Neural cell (in vitro differentiated cells): ENCODE results near the gene GYS2. TPM values are rescaled to one million over a fixed set of nuclear protein-coding genes. Genes with fewer than 3 reads are reported as not detected.

Source experiments
- H2AFZ ChIP-seq: fragments of 200-600, 300-800 bp; sonication (generic), shearing (Covaris generic); 2 replicates; pipeline ENCODE4 v1.6.0; 2014; ENCODE audit warnings: low read depth, mild to moderate bottlenecking, antibody characterized with exemption, low read length, moderate library complexity
- H3F3A ChIP-seq: fragments of 200-600 bp; shearing (Covaris generic); 2 replicates; pipeline ENCODE4 v1.6.1; 2016; ENCODE audit warnings: mild to moderate bottlenecking, moderate library complexity, mixed read lengths, antibody characterized with exemption, low read length; ENCODE audit not compliant: insufficient read depth, poor library complexity, severe bottlenecking
- H3K27ac ChIP-seq: fragments of 200-600, 300-800 bp; sonication (generic), shearing (Covaris generic); 2 replicates; pipeline ENCODE4 v1.5.1; 2014; ENCODE audit warnings: mild to moderate bottlenecking, low read length, moderate library complexity
- H3K27me3 ChIP-seq: fragments of 300-800, 200-600 bp; sonication (generic), shearing (Covaris generic); 2 replicates; pipeline ENCODE4 v1.6.0; 2014; ENCODE audit warnings: mild to moderate bottlenecking, low read depth, low read length, moderate library complexity; ENCODE audit not compliant: insufficient read depth
- H3K36me3 ChIP-seq: fragments of 300-800, 200-600 bp; sonication (generic), shearing (Covaris generic); 2 replicates; pipeline ENCODE4 v1.5.1; 2014; ENCODE audit warnings: mild to moderate bottlenecking, antibody characterized with exemption, low read length, moderate library complexity; ENCODE audit not compliant: insufficient read depth
- H3K4me2 ChIP-seq: fragments of 300-800, 200-600 bp; sonication (generic), shearing (Covaris generic); 2 replicates; pipeline ENCODE4 v1.6.0; 2014; ENCODE audit warnings: mild to moderate bottlenecking, low read length
- H3K4me3 ChIP-seq: fragments of 300-800, 200-600 bp; sonication (generic), shearing (Covaris generic); 2 replicates; pipeline ENCODE4 v1.5.1; 2014; ENCODE audit warnings: mild to moderate bottlenecking, low read length, moderate library complexity
- H3K79me2 ChIP-seq: fragments of 200-600 bp; shearing (Covaris generic); replicated peaks from 2 replicates; pipeline ENCODE4 v1.6.0; 2014; ENCODE audit warnings: mild to moderate bottlenecking, low read length, moderate library complexity; ENCODE audit not compliant: insufficient read depth
- H3K9ac ChIP-seq: fragments of 300-800, 200-600 bp; sonication (generic), shearing (Covaris generic); 2 replicates; pipeline ENCODE4 v1.6.1; 2016; ENCODE audit warnings: mild to moderate bottlenecking, low read length, mixed read lengths
- H3K9me2 ChIP-seq: fragments of 200-600 bp; shearing (Covaris generic); 2 replicates; pipeline ENCODE4 v1.6.1; 2016; ENCODE audit warnings: mild to moderate bottlenecking, low read length, mixed read lengths; ENCODE audit not compliant: insufficient read depth
- H3K9me3 ChIP-seq: fragments of 200-600, 300-800 bp; sonication (generic), shearing (Covaris generic); 2 replicates; pipeline ENCODE4 v1.6.1; 2016; ENCODE audit warnings: mild to moderate bottlenecking, mixed run types, low read length, moderate library complexity, mixed read lengths
- H4K20me1 ChIP-seq: fragments of 200-600 bp; shearing (Covaris generic); 2 replicates; pipeline ENCODE4 v1.6.1; 2016; ENCODE audit warnings: mild to moderate bottlenecking, mixed run types; ENCODE audit not compliant: insufficient read depth
- CTCF ChIP-seq: fragments of 450-650 bp; IDR thresholded peaks from 2 replicates; pipeline ENCODE4 v1.5.1; 2014; ENCODE audit warnings: antibody characterized with exemption, mild to moderate bottlenecking, moderate library complexity; ENCODE audit not compliant: poor library complexity, severe bottlenecking
- EP300 ChIP-seq: fragments of 450-650 bp; conservative IDR thresholded peaks from 2 replicates; pipeline ENCODE4 v1.6.1; 2014; ENCODE audit warnings: antibody characterized with exemption, mild to moderate bottlenecking, moderate library complexity; ENCODE audit not compliant: poor library complexity, severe bottlenecking
- EZH2 ChIP-seq: fragments of 200-600, 300-800 bp; shearing (Covaris generic), sonication (generic); IDR thresholded peaks from 2 replicates; pipeline ENCODE4 v1.6.1; 2014; ENCODE audit warnings: antibody characterized with exemption, low read length, borderline replicate concordance, mild to moderate bottlenecking; ENCODE audit not compliant: insufficient read depth, poor library complexity, severe bottlenecking
- MXI1 ChIP-seq: fragments of 450-650 bp; conservative IDR thresholded peaks from 2 replicates; pipeline ENCODE4 v1.6.1; 2014; ENCODE audit warnings: antibody characterized with exemption, mild to moderate bottlenecking; ENCODE audit not compliant: poor library complexity, severe bottlenecking
- POLR2AphosphoS5 ChIP-seq: IDR thresholded peaks from 2 replicates; pipeline ENCODE4 v1.6.1; 2012
- RAD21 ChIP-seq: fragments of 450-650 bp; conservative IDR thresholded peaks from 2 replicates; pipeline ENCODE4 v1.6.1; 2014; ENCODE audit warnings: antibody characterized with exemption, mild to moderate bottlenecking, moderate library complexity
- REST ChIP-seq: IDR thresholded peaks from 2 replicates; pipeline ENCODE4 v1.6.1; 2012; ENCODE audit warnings: borderline replicate concordance
- SMC3 ChIP-seq: fragments of 450-650 bp; conservative IDR thresholded peaks from 2 replicates; pipeline ENCODE4 v1.6.1; 2014; ENCODE audit warnings: antibody characterized with exemption, mild to moderate bottlenecking, moderate library complexity; ENCODE audit not compliant: poor library complexity
- TAF1 ChIP-seq: IDR thresholded peaks from 2 replicates; pipeline ENCODE4 v1.6.1; 2012; ENCODE audit warnings: low read depth
- polyA plus RNA-seq: library from polyadenylated mRNA; depleted of rRNA; stranded (reverse); fragments of >200 nt; gene quantifications from 2 replicates; pipeline ENCODE4 v1.2.3, GENCODE V29; 2014

GYS2 gene
- polyA plus RNA-seq, 1 donor from 2014 or later = not detected

- Histone ChIP-seq H3K79me2 (peaks cover 71% of the 10 kb centered on the region), H3K4me2 (peak overlapping the region; percentile 88), H3K4me3 (peak overlapping the region; percentile 81), H3K36me3 (no peaks in the 10 kb centered on the region), H3K27me3 (no peaks in the 10 kb centered on the region), H3K9me3 (no peaks in the 10 kb centered on the region), H3F3A (no peaks in the 10 kb centered on the region), H3K27ac (peak overlapping the region; percentile 84), H4K20me1 (no peaks in the 10 kb centered on the region), H2AFZ (peak overlapping the region; percentile 78), H3K9me2 (no peaks in the 10 kb centered on the region), H3K9ac (peak overlapping the region; percentile 81)
- no peak for TF ChIP-seq MXI1
- TF ChIP-seq REST = no peak
- TF ChIP-seq EP300 = no peak
- TF ChIP-seq TAF1 = no peak
- no peak for TF ChIP-seq RAD21
- TF ChIP-seq SMC3 = no peak
- TF ChIP-seq CTCF = no peak
- TF ChIP-seq EZH2 = no peak
- no peak for TF ChIP-seq POLR2AphosphoS5
These were observed 102.5 kb downstream of the GYS2 start for GRCh38 chr12:21502164-21502496.

GRCh38 chr12:21501258-21502163, 103.1 kb downstream of the GYS2 start, which contains the start of the genes GOLT1B and RECQL:
Gene GOLT1B, plus strand, starts transcription at chr12:21501789. Its CDS starts 135 bp downstream, at chr12:21501924.
Gene RECQL, minus strand, starts transcription at chr12:21501635. Its CDS starts 2,065 bp downstream, at chr12:21499570.
- no peak for TF ChIP-seq EP300
- TF ChIP-seq TAF1 = peak; percentile 58
- no peak for TF ChIP-seq EZH2
- TF ChIP-seq POLR2AphosphoS5 = peak; percentile 86
- TF ChIP-seq RAD21 = peak; percentile 18
- TF ChIP-seq REST = peak; percentile 53
- TF ChIP-seq SMC3 = peak; percentile 40
- peak; percentile 98 for TF ChIP-seq MXI1
- no peak for TF ChIP-seq CTCF
- Histone ChIP-seq H3K27me3 (no peaks in the 10 kb centered on the region), H2AFZ (peak within 1 kb of the TSS; percentile 78), H3K4me2 (peak within 1 kb of the TSS; percentile 88), H3K9ac (peak within 1 kb of the TSS; percentile 81), H3K9me3 (no peaks in the 10 kb centered on the region), H3K36me3 (no peaks in the 10 kb centered on the region), H3K79me2 (peaks cover 65% of the 10 kb centered on the region), H3F3A (no peaks in the 10 kb centered on the region), H4K20me1 (no peaks in the 10 kb centered on the region), H3K4me3 (peak within 1 kb of the TSS; percentile 81), H3K9me2 (no peaks in the 10 kb centered on the region), H3K27ac (peak within 1 kb of the TSS; percentile 84)
